Measurements from ENCODE around the gene DBP.

DNA sequence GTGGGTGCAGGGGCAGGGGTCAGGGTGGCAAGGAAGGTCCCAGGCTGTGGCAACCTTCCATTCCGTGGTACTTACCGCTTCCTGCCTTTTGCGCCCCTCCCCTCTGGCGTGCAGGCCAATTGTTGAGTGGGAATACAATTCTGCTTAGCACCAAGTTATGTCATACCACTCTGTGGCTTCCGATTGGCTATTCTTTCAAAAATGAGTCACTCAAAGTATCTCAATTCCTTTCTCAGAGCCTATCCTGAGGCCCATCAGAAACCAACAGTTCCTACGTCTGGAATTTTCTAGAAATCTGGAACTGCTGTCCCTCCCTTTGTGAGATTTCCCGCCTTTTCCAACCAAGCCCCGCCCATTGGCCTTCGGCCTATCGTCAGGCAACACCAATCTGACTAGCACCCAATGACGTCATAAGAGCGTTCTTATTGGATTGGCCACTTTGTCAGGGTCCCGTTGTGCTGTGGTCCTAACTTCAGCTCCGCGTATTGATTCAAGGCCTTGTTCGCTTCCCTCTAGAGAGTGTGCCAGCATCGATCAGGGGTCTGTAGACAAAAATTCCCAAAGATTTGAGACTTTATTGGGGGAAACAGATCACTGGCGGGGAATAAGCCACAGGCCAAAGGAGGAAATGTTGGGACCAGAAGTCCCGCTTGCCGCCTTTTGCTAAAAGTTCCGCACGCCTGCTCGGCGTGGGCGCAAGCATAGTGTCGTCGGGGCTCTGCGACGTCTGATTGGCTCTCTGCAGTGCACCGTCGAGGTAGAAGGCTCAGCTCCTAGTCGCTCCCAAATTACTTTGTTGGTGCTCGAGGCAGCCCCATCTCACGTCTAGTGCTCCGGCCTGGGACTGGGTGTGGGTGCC, 23.9 kb upstream of the DBP start:
- TF ChIP-seq SUZ12 (IDR thresholded peaks at IDR 0.05; ENCODE audit: extremely low read depth, insufficient read depth, insufficient read length) (no peak), YY1 (IDR thresholded peaks at IDR 0.05; ENCODE audit: insufficient read depth, insufficient read length) (no peak), ZNF274 (IDR thresholded peaks at IDR 0.05; ENCODE audit: low read depth, low read length) (no peak)

All from NT2/D1 (cell line).